OCI-LY3 (cell line): Measurements from ENCODE around the gene PRDM16.

Experiments used
- H2AFZ ChIP-seq: fragments of 200-600, 300-600 bp; shearing (Covaris generic); 2 replicates; pipeline ENCODE4 v1.6.0; 2014; ENCODE audit warnings: antibody characterized with exemption, low read depth, low read length
- H3K27ac ChIP-seq: fragments of 200-600, 300-600 bp; sonication (generic); 2 replicates; pipeline ENCODE4 v1.5.1; 2014; ENCODE audit warnings: mild to moderate bottlenecking, low read length, moderate library complexity, mixed read lengths
- H3K27me3 ChIP-seq: fragments of 200-600, 300-600 bp; sonication (generic); 2 replicates; pipeline ENCODE4 v1.6.1; 2014; ENCODE audit warnings: low read depth, low read length, mixed read lengths
- H3K36me3 ChIP-seq: fragments of 200-600, 300-600 bp; sonication (generic); replicated peaks from 2 replicates; pipeline ENCODE3; 2014; ENCODE audit warnings: low read depth, low read length, mixed read lengths
- H3K4me1 ChIP-seq: fragments of 300-600, 200-600 bp; sonication (generic); 2 replicates; pipeline ENCODE4 v1.6.1; 2014; ENCODE audit warnings: low read length, mixed read lengths
- H3K4me2 ChIP-seq: fragments of 200-600, 300-600 bp; sonication (generic); 2 replicates; pipeline ENCODE4 v1.6.1; 2014; ENCODE audit warnings: low read length, mixed read lengths
- H3K4me3 ChIP-seq: fragments of 300-600, 200-600 bp; sonication (generic); 2 replicates; pipeline ENCODE4 v1.5.1; 2014; ENCODE audit warnings: antibody characterized with exemption, mild to moderate bottlenecking, low read length, moderate library complexity
- H3K79me2 ChIP-seq: fragments of 300-600, 200-600 bp; shearing (Covaris generic); 2 replicates; pipeline ENCODE4 v1.6.1; 2014; ENCODE audit warnings: mild to moderate bottlenecking, low read length, mixed read lengths
- H3K9ac ChIP-seq: fragments of 300-600, 200-600 bp; shearing (Covaris generic); 2 replicates; pipeline ENCODE4 v1.6.0; 2014; ENCODE audit warnings: mild to moderate bottlenecking, low read length, moderate library complexity
- H3K9me3 ChIP-seq: fragments of 200-600, 300-600 bp; shearing (Covaris generic); 2 replicates; pipeline ENCODE4 v1.6.1; 2014; ENCODE audit warnings: low read length, mixed read lengths; ENCODE audit not compliant: insufficient read depth
- H4K20me1 ChIP-seq: fragments of 200-600, 300-600 bp; sonication (generic); 2 replicates; pipeline ENCODE4 v1.6.1; 2016; ENCODE audit warnings: low read length, mixed read lengths; ENCODE audit not compliant: insufficient read depth
- EZH2phosphoT487 ChIP-seq: fragments of 200-600 bp; shearing (Covaris generic); IDR thresholded peaks from 2 replicates; pipeline ENCODE4 v1.6.1; 2018; ENCODE audit warnings: antibody characterized with exemption, mixed run types, low read depth
- TF ChIP-seq, protein P1 (sequence below): fragments of 200-600, 300-600 bp; sonication (generic); IDR thresholded peaks from 2 replicates; pipeline ENCODE4 v1.5.1; 2014; ENCODE audit warnings: antibody characterized with exemption, low read length, low read depth

Gene PRDM16

DNA sequence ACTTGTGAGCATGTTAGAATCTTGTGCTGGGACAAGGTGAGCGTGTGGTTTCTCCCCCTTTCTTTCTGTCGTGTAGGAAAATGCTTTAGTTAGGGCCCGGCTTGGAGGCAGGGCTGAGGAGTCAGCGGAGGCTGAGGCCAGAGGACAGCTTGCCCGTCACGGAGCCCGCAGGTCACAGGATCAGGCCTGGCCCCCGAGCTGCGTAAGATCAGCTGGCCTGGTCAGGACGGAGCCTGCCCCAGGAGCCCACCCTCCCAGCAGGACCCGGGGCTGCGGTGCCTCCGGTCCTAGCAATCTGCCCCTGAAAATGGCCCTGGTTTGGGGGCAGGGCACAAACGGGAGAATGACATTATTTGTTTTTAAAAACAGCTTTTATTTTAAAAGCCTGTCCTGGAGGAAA, 52.0 kb downstream of the PRDM16 start:
- Histone ChIP-seq H3K4me3 (no peak overlapping the region), H3K27ac (no peak overlapping the region), H3K79me2 (no peaks in the 10 kb centered on the region), H3K9ac (no peak overlapping the region), H3K4me2 (no peak overlapping the region), H3K36me3 (no peaks in the 10 kb centered on the region), H3K27me3 (no peaks in the 10 kb centered on the region), H3K9me3 (no peaks in the 10 kb centered on the region), H2AFZ (no peak overlapping the region), H4K20me1 (no peaks in the 10 kb centered on the region), H3K4me1 (no peaks in the 10 kb centered on the region)
- no peak for TF ChIP-seq EZH2phosphoT487
- TF ChIP-seq, protein P1, sequence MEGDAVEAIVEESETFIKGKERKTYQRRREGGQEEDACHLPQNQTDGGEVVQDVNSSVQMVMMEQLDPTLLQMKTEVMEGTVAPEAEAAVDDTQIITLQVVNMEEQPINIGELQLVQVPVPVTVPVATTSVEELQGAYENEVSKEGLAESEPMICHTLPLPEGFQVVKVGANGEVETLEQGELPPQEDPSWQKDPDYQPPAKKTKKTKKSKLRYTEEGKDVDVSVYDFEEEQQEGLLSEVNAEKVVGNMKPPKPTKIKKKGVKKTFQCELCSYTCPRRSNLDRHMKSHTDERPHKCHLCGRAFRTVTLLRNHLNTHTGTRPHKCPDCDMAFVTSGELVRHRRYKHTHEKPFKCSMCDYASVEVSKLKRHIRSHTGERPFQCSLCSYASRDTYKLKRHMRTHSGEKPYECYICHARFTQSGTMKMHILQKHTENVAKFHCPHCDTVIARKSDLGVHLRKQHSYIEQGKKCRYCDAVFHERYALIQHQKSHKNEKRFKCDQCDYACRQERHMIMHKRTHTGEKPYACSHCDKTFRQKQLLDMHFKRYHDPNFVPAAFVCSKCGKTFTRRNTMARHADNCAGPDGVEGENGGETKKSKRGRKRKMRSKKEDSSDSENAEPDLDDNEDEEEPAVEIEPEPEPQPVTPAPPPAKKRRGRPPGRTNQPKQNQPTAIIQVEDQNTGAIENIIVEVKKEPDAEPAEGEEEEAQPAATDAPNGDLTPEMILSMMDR, result no peak

DNA sequence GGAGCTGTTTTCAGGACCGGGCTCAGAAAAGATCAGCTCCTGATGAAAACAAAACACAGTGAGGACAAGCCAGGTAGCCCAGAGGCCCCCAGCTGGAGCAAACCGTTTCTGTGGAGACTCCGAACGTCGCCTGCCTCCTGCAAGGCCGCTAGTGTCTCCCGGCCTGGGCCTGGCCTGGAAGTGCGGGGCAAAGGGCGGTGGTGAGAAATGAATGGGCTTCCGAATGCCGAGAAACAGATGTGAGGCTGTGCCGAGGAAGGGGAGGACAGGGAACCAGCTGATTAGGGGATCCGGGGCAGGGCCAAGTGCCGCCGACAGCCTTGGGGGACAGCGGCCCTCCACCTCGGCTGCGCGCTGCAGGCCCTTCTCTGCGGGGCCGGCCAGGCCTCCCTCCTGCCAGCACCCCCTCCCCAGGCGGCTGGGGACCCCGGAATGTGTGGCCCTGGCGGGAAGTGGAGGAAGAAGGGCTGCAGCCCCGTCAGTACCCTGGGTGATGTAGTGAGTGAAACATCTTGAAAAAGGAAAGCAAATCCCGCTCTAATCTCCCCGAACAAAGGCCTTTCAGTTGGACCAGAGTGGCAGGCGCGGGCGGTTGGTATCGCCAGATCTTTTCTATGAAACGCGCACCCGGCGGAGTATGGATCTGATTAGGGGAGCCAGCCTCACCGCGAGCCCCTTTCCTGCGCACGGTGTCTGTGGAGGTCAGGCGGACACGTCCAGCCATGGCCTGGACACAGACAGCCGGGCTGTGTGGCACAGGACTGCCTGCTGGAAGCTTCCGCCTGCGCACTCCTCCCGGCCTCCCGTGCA, 52.6 kb downstream of the PRDM16 start:
- no peaks in the 10 kb centered on the region for H3K36me3 ChIP-seq
- H3K27ac ChIP-seq, result no peak overlapping the region
- no peak overlapping the region for H2AFZ ChIP-seq
- no peaks in the 10 kb centered on the region for H3K9me3 ChIP-seq
- TF ChIP-seq EZH2phosphoT487, result no peak
- TF ChIP-seq, protein P1, result no peak
- no peaks in the 10 kb centered on the region for H3K27me3 ChIP-seq
- no peaks in the 10 kb centered on the region for H3K79me2 ChIP-seq
- H3K4me3 ChIP-seq, result no peak overlapping the region
- no peaks in the 10 kb centered on the region for H4K20me1 ChIP-seq
- H3K4me1 ChIP-seq, result no peaks in the 10 kb centered on the region
- H3K4me2 ChIP-seq, result no peak overlapping the region
- no peak overlapping the region for H3K9ac ChIP-seq

DNA sequence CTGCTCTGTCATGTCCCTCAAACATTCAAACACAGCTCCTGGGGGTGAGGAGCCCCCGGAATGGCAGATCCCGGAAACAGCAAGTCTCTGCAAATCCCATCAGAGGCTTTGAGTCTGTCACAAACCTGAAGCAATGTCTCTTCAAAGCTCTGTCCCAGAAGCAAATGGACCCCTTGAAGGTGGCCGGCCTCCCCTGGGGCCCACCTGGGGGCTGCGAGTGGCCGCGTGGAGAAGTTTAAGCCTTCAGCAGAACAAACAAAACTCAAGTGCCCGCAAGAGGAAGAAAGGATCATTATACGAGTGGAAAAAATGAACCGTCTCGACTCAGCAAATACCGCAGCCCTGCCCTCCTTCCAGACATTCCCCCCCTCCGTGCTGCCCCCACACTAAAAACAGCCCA, 53.3 kb downstream of the PRDM16 start:
- no peak overlapping the region for H2AFZ ChIP-seq
- H3K9me3 ChIP-seq, result no peaks in the 10 kb centered on the region
- H3K36me3 ChIP-seq, result no peaks in the 10 kb centered on the region
- H3K4me2 ChIP-seq, result no peak overlapping the region
- no peaks in the 10 kb centered on the region for H3K4me1 ChIP-seq
- no peaks in the 10 kb centered on the region for H3K27me3 ChIP-seq
- H3K9ac ChIP-seq, result no peak overlapping the region
- H3K27ac ChIP-seq, result no peak overlapping the region
- no peaks in the 10 kb centered on the region for H3K79me2 ChIP-seq
- H3K4me3 ChIP-seq, result no peak overlapping the region
- TF ChIP-seq, protein P1, result no peak
- TF ChIP-seq EZH2phosphoT487, result no peak
- no peaks in the 10 kb centered on the region for H4K20me1 ChIP-seq

DNA sequence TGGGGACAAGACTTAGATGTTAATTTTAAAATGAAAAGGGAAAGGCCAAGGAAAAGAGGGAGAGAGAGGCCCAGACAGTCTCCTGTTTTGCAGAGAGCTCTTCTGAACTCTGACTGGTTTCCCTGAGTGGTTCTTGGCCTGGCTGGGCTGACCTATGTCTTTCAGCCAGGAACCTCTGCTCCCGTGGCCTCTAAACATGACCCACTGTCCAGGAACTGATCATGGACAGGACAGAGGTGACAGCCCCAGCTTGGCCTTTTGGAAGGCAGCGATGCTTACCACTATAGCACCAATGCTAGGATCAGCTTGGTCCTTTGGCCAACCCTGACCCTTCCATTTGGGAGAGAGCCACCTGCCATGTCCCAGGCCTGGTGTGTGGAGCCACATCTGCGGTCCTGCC, 55.2 kb downstream of the PRDM16 start:
- H3K9me3 ChIP-seq, result no peaks in the 10 kb centered on the region
- H4K20me1 ChIP-seq, result no peaks in the 10 kb centered on the region
- H3K27me3 ChIP-seq, result no peaks in the 10 kb centered on the region
- no peaks in the 10 kb centered on the region for H3K36me3 ChIP-seq
- no peak overlapping the region for H3K9ac ChIP-seq
- H3K27ac ChIP-seq, result no peak overlapping the region
- no peak overlapping the region for H3K4me2 ChIP-seq
- no peaks in the 10 kb centered on the region for H3K79me2 ChIP-seq
- TF ChIP-seq, protein P1, result no peak
- TF ChIP-seq EZH2phosphoT487, result no peak
- no peak overlapping the region for H3K4me3 ChIP-seq
- H2AFZ ChIP-seq, result no peak overlapping the region
- H3K4me1 ChIP-seq, result no peaks in the 10 kb centered on the region
